Esophagus mucosa (tissue), 1 donor: Measurements from ENCODE around the gene COA5. TPM values are rescaled to one million over a fixed set of nuclear protein-coding genes. Genes with fewer than 3 reads are reported as not detected.
A peak's percentile ranks its signal among the peaks of the same experiment; 100 is the strongest.
"Not testable (repeated sequence)": the region's sequence is repeated elsewhere in the genome, so short reads cannot be mapped to it uniquely, and the experiment has no call there.

ENCODE experiments used
- ATAC-seq: fragments of 200-7000 bp; cut with Tn5 transposase; one replicate; pipeline ENCODE4 v1.9.1; 2020
- total RNA-seq: library from RNA; stranded (reverse); gene quantifications from one replicate; pipeline ENCODE4 v1.2.4, GENCODE V29; 2023
- donor health status: DM: yes; HTN: yes; CAD: no.

The COA5 gene
- total RNA-seq, 1 donor from 2014 or later: 11.9 TPM

- ATAC-seq: no peak
Observed at GRCh38 chr2:98605076-98605475, 3.2 kb downstream of the COA5 start.

DNA sequence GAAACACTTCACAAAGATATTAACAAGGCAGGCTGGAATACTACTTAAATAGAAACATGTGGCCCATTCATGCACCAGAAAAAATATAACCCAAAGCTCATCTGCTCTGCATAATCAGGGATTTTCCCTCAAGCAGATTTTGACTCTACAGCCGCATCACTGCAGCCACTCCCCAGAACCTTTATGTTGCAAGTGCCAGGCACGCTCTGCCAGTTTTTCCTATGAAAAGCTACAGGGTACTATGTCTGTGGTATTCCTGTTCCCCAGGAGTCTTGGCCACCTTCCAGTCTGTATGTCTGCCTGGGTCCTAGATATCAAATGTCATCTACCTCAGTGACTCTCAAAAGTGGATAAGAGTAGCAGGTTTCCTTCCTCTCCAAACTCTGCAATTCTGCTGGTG is 3.8 kb downstream of the COA5 start:
- no peak for ATAC-seq

GRCh38 chr2:98601532-98602132 is 6.7 kb downstream of the COA5 start:
- ATAC-seq: peak; percentile 69

DNA sequence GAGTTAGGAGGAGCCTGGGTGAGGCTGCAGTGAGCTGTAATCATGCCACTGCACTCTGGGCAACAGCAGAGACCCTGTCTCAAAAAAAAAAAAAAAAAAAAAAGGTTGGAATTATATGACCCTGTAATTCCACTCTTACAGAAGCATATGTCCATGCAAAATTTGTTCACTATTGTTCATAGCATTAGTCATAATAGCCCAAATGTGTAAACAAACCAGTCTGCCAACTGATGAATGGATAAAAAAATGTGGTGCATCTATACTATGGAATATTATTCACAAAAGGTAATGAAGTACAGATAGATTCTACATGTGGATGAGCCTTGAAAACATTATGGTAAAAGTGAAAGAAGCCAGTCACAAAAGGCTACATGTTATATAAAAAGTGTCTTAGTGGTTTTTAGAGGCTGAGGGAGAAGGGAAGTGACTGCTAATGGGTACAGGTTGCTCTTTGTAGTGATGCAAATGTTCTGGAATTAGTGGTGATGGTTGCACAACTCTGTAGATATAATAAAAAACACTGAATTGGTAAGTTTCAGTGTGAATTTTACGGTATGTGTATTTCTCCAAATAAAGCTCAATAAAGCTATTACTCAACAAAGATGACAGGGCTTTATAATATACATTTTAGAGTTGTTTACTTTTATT is 9.4 kb downstream of the COA5 start:
- ATAC-seq: peak; percentile 55

DNA sequence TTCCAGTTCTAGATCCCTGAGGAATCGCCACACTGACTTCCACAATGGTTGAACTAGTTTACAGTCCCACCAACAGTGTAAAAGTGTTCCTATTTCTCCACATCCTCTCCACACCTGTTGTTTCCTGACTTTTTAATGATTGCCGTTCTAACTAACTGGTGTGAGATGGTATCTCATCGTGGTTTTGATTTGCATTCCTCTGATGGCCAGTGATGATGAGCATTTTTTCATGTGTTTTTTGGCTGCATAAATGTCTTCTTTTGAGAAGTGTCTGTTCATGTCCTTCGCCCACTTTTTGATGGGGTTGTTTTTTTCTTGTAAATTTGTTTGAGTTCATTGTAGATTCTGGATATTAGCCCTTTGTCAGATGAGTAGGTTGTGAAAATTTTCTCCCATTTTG is 13.6 kb downstream of the COA5 start:
- not testable (repeated sequence) for ATAC-seq

- ATAC-seq: peak; percentile 31
Observed at GRCh38 chr2:98592565-98592964, 15.7 kb downstream of the COA5 start.

GRCh38 chr2:98589489-98589888 is 18.8 kb downstream of the COA5 start:
- ATAC-seq: no peak

DNA sequence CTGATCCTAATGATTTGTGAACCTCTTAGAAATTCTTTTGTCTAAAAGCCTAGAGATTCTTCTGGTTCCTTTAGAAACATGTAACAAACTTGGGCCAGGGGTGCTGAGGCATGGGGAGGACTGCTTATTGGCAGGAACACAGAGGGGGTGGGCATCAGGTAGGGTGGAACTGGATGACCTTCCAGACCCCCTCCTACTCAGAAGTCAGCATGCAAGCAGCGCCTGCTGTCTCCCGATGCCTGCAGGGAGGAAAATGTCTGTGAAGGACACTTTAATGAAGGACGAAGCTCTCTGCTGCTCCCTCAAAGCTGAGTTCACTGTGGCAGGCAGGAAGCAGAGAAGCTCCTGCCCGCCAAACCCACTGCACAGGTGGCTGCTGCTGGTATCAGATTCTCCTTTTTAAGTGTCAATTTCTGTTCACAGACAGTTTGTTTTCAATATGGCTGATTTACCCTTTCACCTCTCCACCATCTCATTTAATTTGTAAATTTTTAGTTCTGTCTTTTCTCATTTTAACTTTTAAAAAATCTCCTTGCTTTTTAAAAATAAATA is 19.4 kb downstream of the COA5 start:
- ATAC-seq: no peak

- no peak for ATAC-seq
Observed at GRCh38 chr2:98586551-98587140, 21.7 kb downstream of the COA5 start.

DNA sequence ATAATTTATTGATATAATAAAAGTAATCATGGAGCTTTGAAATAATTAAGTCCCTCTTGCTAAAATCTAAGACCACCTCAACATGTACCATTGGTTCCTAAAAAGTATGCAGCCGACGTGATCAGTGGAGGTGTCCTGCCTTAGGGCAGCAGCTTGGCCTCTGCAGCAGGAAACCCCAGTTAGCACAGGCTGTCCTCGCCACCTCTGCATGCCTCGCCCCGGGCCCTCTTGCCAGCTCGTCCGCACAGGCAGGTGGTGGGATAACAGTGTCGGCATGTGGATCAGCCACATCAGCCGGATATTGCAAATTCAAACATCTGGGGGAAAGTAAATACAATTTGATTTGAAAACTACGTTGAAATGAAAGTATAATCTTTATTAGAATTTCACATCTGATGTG is 22.9 kb downstream of the COA5 start:
- ATAC-seq: no peak

GRCh38 chr2:98583816-98584618 is 24.3 kb downstream of the COA5 start:
- ATAC-seq: no peak

- ATAC-seq: no peak
Observed at GRCh38 chr2:98583276-98583675, 25.0 kb downstream of the COA5 start.

DNA sequence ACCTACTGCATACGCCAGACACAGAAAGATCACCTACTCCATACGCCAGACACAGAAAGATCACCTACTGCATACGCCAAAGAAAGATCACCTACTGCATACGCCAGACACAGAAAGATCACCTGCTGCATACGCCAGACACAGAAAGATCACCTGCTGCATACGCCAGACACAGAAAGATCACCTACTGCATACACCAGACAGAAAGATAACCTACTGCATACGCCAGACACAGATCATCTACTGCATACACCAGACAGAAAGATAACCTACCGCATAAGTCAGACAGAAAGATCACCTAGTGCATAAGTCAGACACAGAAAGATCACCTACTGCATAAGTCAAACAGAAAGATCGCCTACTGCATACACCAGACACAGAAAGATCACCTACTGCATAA is 25.8 kb downstream of the COA5 start:
- ATAC-seq: no peak

GRCh38 chr2:98580656-98581284 is 27.5 kb downstream of the COA5 start:
- ATAC-seq: no peak

- no peak for ATAC-seq
Observed at GRCh38 chr2:98579926-98580325, 28.4 kb downstream of the COA5 start.

DNA sequence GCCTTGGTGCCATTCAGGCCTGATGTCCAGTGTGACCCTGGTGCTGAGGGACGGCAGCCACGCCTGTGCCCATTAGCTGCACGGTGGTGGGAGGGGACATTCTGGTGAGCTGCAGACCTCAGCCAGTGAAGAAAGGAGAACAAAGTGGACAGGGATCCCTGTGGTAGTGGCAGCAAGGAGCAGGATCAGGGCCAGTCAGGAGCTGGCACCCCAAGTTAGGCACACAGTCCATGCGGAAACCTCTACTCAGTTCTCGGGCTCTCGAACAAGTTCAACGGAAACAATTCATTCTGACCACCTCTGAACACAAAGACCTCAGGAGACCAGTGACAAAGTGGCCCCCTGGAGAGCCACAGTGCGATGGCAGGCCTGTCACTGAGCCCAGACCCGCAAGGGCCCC is 30.1 kb downstream of the COA5 start:
- no peak for ATAC-seq

DNA sequence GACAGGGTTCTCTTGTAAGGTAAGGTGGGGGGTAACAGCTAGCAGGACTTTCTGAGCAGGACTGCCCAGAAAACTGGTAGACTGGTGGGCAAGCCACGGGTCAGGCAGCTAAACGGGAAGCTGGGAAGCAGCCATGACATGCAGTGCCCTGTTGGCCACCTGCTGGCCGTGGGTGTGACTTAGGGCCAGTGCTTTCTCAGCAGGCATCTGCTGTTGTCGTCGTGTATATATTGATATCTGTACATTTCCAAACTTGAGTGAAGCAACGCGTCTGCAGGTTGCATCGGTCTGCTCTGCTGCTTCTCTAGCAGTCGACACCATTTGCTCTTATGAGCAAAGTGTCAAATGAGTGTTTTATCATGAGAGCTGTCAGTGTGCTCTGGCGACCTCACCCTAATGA is 31.0 kb downstream of the COA5 start:
- no peak for ATAC-seq

DNA sequence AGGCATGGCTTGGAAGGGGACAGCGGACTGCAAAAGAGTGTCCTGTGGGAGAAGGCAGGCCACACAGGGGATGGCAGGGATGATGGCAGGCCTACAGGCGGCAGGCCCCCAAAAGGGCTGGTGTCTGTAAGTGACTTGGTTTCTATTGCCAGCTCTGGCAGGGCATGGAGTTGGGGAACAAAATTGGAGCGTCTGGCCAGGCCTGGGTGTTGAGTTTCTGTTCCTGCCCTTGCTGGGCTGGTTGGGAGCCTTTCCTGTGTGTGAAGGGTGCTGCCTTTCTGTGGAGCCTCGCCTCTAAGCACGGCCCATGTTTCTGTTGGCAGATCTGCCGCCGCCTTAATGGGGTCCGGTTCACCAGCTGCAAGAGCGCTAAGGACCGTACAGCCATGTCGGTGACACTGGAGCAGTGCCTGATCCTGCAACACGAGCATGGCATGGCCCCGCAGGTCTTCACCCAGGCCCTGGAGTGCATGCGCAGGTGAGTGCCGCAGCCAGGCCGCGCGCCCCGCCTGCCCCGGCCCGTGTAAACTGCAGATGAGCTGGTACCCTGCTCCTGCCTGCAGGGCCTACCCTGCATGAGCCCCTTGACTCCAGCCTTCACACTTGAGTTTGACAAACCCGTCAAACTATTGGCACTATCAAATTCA is 31.5 kb downstream of the COA5 start:
- no peak for ATAC-seq

- no peak for ATAC-seq
Observed at GRCh38 chr2:98573426-98573825, 34.9 kb downstream of the COA5 start.

GRCh38 chr2:98572676-98573075 is 35.6 kb downstream of the COA5 start:
- no peak for ATAC-seq

DNA sequence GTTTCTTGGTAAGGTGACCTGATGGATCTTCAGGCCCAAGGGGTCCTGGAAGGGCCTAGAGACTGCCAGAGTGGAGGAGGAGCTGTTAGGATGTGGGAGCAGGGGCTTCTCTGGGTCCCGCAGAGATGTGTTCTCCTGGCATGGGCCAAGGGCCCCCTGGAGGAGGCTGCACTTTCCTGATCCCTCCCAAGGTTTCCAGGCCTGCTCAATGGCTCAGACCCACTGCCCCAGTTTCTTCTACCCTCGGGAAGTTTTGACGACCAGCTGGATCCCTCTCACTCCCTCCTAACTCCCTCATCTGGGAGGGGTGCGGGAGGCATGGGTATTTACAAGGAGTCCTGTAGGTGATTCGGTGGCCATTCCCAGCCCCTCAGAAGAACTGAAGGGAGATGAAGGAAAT is 36.1 kb downstream of the COA5 start:
- no peak for ATAC-seq

- ATAC-seq: no peak
Observed at GRCh38 chr2:98571796-98572195, 36.5 kb downstream of the COA5 start.
